Measurements from ENCODE around the gene ZNF780A. TPM values are rescaled to one million over a fixed set of nuclear protein-coding genes. Genes with fewer than 3 reads are reported as not detected.
A peak's percentile ranks its signal among the peaks of the same experiment; 100 is the strongest.

ZNF780A gene
- total and polyA plus RNA-seq, 2 of the 13 experiments (the other 11 are each of a cell fraction or from before 2014, with no cell fraction given): 13.5 to 22.7 TPM

DNA sequence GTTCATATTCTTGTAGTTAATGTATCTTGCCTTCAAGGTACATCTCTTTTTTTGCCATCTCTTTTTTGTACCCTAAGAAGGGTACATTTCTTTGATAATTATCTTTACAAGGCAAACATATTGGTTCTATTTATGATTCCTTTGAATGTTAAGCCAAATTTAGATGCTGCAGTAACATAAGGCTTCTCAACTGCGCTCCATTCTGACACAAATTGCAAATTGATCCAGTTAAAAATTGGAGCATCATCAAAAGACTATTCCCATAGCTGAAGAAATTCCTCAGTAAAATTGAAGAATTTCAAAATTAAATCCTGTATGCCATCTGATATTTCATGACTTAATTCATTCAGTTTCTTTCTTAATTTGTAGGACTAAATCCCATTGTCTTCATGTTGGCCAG is 2.7 kb upstream of the ZNF780A start:
- Histone ChIP-seq H4K20me1 (ENCODE audit: insufficient read depth, low read length) (no peaks in the 10 kb centered on the region), H3K27ac (ENCODE audit: extremely low read length, insufficient read depth, low read length) (no peak overlapping the region), H3K79me2 (ENCODE audit: insufficient read depth, low read length) (peaks cover 20% of the 10 kb centered on the region), H3K9me3 (ENCODE audit: low read length) (no peaks in the 10 kb centered on the region), H3K4me2 (ENCODE audit: low read depth, low read length) (no peak overlapping the region), H3K4me3 (replicated peaks in 1 of 3; ENCODE audit: insufficient read depth in 1 of 3, low read depth in 2 of 3, low read length in 3 of 3) (no peak overlapping the region), H3K27me3 (ENCODE audit: control insufficient read depth in 1 of 2, insufficient read depth in 2 of 2, low read length in 2 of 2) (no peaks in the 10 kb centered on the region; a peak in 1 of 5 replicates), H3K4me1 (ENCODE audit: insufficient read depth, low read length) (peaks cover 22% of the 10 kb centered on the region), H3K9ac (ENCODE audit: insufficient read depth, low read depth, low read length) (no peak overlapping the region), H3K36me3 (replicated peaks in 1 of 2; ENCODE audit: control insufficient read depth in 1 of 2, insufficient read depth in 2 of 2, low read length in 2 of 2) (no peaks in the 10 kb centered on the region), H2AFZ (ENCODE audit: low read length) (no peak overlapping the region)
- TF ChIP-seq ZNF792 (CRISPR knock-in tag; IDR thresholded peaks at IDR 0.05) (no peak), NR2F6 (IDR thresholded peaks at IDR 0.05) (no peak), NR2F6 (CRISPR knock-in tag; IDR thresholded peaks at IDR 0.05) (no peak), ESRRA (CRISPR knock-in tag; IDR thresholded peaks at IDR 0.05; ENCODE audit: low read depth) (no peak)
- ATAC-seq (no peak), FAIRE-seq (no peak), DNase-seq (ENCODE audit: low spot score) (no peak)
- no TSS peak for BruUV-seq (replicated peaks)
- POLR2A ChIA-PET: no interaction called here
- CTCF ChIA-PET (ENCODE audit: low intra/inter-chr PET ratio, low total read pairs): no interaction called here
- 22% methylated on average over 1 of the region's 1 CpG for WGBS (ENCODE audit: low lambda C conversion rate)
- in situ Hi-C loops (cut with HindIII; ENCODE audit: extremely low pct_ligation_motif_present, low pct_unique_long_range_greater_than_20kb): no loop called here
- intact Hi-C loops (cut with micrococcal nuclease; ENCODE audit: unreplicated experiment): loop anchor here (5.0 kb wide), 1 partner anchor 36 kb away; the partner anchor contains the start of gene ZNF780B

DNA sequence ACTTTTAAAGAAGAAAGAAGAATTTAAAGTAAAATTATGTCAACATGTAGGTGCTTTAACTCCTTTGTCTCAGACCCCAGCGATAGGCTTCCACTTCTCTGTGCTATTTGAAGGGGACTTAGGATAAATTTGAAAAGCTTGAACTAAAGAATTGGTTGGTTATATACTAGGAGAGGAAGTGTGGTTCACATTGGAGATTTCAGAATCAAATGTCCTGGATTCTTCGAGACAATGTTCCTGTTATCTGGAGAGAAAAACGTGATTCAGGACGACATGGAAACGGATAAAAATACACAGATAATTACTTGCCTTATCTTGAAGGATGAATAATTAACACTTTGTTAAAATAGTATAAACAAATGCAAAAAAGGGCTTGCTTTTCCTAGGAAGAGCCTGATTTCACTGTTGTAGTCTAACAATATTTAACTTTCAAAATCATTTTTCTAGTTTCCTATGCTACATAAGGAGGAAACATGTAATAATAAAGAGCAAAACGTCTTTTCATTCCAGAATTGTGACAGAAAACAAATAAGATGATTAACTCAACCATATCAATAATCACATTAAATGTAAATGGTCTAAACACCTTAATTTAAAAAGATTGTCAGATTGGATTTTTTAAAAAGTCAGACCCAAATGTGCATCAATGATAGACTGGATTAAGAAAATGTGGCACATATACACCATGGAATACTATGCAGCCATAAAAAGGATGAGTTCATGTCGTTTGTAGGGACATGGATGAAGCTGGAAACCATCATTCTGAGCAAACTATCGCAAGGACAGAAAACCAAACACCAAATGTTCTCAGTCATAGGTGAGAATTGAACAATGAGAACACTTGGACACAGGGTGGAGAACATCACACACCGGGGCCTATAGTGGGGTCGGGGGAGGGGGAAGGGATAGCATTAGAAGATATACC is 724 bp upstream of the ZNF780A start:
- DNase-seq (ENCODE audit: low spot score): no peak
- peak; percentile 18 for FAIRE-seq
- in situ Hi-C loops (cut with HindIII; ENCODE audit: extremely low pct_ligation_motif_present, low pct_unique_long_range_greater_than_20kb) (no loop called here), intact Hi-C loops (cut with micrococcal nuclease; ENCODE audit: unreplicated experiment) (loop anchor here (5.0 kb wide), 1 partner anchor 34 kb away; the partner anchor contains the start of gene ZNF780B)
- ChIA-PET POLR2A (interaction anchor here (0.7 to 2.1 kb wide), 9 partner anchors 19 to 121 kb away, joined by 3 to 15 read pairs (median 5); partner anchors contain the start of genes PSMC4, ZNF546 and ZNF780B), CTCF (ENCODE audit: low intra/inter-chr PET ratio, low total read pairs) (no interaction called here)
- no peaks in the 10 kb centered on the region for H3K36me3 ChIP-seq (replicated peaks in 1 of 2; ENCODE audit: control insufficient read depth in 1 of 2, insufficient read depth in 2 of 2, low read length in 2 of 2)
- no peaks in the 10 kb centered on the region; a peak in 1 of 5 replicates for H3K27me3 ChIP-seq (ENCODE audit: control insufficient read depth in 1 of 2, insufficient read depth in 2 of 2, low read length in 2 of 2)
- TF ChIP-seq ZNF720 (CRISPR knock-in tag; IDR thresholded peaks at IDR 0.05): no peak
- 0 out of 2 replicates have a peak, but pooled peaks have one; percentile 2 for TF ChIP-seq PPARG (CRISPR knock-in tag; conservative IDR thresholded peaks at IDR 0.05)
- no peak for TF ChIP-seq ZNF326 (CRISPR knock-in tag; IDR thresholded peaks at IDR 0.05; ENCODE audit: borderline replicate concordance)
- no peak for TF ChIP-seq AKAP8 (CRISPR knock-in tag; IDR thresholded peaks at IDR 0.05)
- no peak for TF ChIP-seq NFKB2 (CRISPR knock-in tag; IDR thresholded peaks at IDR 0.05; ENCODE audit: borderline replicate concordance)
- no peak for TF ChIP-seq STAT5B (CRISPR knock-in tag; IDR thresholded peaks at IDR 0.05)
- TF ChIP-seq PRPF4 (IDR thresholded peaks at IDR 0.05; ENCODE audit: low read depth, low read length, poor library complexity, severe bottlenecking): no peak
- peak overlapping the region; percentile 70 to 90 (median 82) for H3K4me3 ChIP-seq (replicated peaks in 1 of 3; ENCODE audit: insufficient read depth in 1 of 3, low read depth in 2 of 3, low read length in 3 of 3)
- peak overlapping the region; percentile 89 for H3K9ac ChIP-seq (ENCODE audit: insufficient read depth, low read depth, low read length)
- H3K4me2 ChIP-seq (ENCODE audit: low read depth, low read length): peak overlapping the region; percentile 74
- H3K4me1 ChIP-seq (ENCODE audit: insufficient read depth, low read length): peaks cover 32% of the 10 kb centered on the region
- WGBS (ENCODE audit: low lambda C conversion rate): 36% methylated on average over 10 of the region's 10 CpGs
- no peaks in the 10 kb centered on the region for H3K9me3 ChIP-seq (ENCODE audit: low read length)
- no peak for ATAC-seq
- peak overlapping the region; percentile 90 for H3K27ac ChIP-seq (ENCODE audit: extremely low read length, insufficient read depth, low read length)
- H3K79me2 ChIP-seq (ENCODE audit: insufficient read depth, low read length): peaks cover 38% of the 10 kb centered on the region
- peak overlapping the region; percentile 74 for H2AFZ ChIP-seq (ENCODE audit: low read length)
- H4K20me1 ChIP-seq (ENCODE audit: insufficient read depth, low read length): no peaks in the 10 kb centered on the region; the same call in 1 of the 2 replicates
- BruUV-seq (replicated peaks): TSS peak; percentile 96
